ENCODE measurements around the gene MED22. TPM values are rescaled to one million over a fixed set of nuclear protein-coding genes. Genes with fewer than 3 reads are reported as not detected.

MED22 gene
- total RNA-seq, 1 experiment from 2014 or later: 60.1 TPM

DNA sequence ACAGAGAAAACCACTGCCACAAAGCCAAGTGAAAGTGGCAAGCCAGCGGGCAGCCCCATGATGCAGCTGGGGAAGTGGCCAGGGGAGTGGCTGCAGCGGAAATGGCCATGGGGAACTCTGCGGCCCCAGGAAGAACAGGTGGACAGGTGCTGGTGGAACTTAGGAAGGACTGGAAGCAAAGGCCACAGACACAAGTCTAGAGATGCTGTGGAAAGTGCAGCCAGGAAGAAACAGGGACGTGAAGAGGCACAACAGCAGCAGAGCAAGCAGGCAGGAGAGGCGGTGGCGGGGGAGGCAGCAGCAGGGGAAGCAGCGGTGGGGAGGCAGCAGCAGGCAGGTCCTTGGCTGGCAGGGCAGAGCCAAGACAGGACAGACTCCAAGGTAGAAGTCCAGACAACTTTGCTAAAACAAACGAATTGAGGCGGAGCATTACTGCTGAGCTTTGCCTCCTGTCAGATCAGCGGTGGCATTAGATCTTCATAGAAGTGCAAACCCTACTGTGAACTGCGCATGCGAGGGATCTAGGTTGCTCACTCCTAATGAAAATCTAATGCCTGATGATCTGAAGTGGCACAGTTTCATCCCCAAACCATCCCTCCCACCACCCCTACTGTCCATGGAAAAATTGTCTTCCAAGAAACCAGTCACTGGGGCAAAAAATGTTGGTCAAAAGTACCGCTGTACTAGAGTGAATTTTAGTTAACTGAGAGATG lies 23.8 kb downstream of the MED22 start:
- H3K27ac Mint-ChIP-seq (ENCODE audit: unreplicated experiment): no peak overlapping the region
- TF ChIP-seq, protein P1, sequence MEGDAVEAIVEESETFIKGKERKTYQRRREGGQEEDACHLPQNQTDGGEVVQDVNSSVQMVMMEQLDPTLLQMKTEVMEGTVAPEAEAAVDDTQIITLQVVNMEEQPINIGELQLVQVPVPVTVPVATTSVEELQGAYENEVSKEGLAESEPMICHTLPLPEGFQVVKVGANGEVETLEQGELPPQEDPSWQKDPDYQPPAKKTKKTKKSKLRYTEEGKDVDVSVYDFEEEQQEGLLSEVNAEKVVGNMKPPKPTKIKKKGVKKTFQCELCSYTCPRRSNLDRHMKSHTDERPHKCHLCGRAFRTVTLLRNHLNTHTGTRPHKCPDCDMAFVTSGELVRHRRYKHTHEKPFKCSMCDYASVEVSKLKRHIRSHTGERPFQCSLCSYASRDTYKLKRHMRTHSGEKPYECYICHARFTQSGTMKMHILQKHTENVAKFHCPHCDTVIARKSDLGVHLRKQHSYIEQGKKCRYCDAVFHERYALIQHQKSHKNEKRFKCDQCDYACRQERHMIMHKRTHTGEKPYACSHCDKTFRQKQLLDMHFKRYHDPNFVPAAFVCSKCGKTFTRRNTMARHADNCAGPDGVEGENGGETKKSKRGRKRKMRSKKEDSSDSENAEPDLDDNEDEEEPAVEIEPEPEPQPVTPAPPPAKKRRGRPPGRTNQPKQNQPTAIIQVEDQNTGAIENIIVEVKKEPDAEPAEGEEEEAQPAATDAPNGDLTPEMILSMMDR (IDR thresholded peaks at IDR 0.05; ENCODE audit: insufficient read depth in 1 of 2, low read depth in 1 of 2, low read length in 1 of 2, severe bottlenecking in 1 of 2, unreplicated experiment in 1 of 2): no peak
- H3K9me3 Mint-ChIP-seq (ENCODE audit: unreplicated experiment): peaks cover 10% of the 10 kb centered on the region
- H3K36me3 ChIP-seq (ENCODE audit: control insufficient read depth, insufficient read depth, low read length): no peaks in the 10 kb centered on the region
- no peaks in the 10 kb centered on the region for H3K4me1 ChIP-seq
- POLR2A ChIA-PET: no interaction called here
- H3K27me3 ChIP-seq (replicated peaks; ENCODE audit: control insufficient read depth, insufficient read depth, low read length): no peaks in the 10 kb centered on the region
- peaks cover 13% of the 10 kb centered on the region for H3K36me3 Mint-ChIP-seq (ENCODE audit: insufficient read depth, unreplicated experiment)
- H3K9me3 ChIP-seq: peaks cover 12% of the 10 kb centered on the region; the same call in 1 of the 2 replicates
- CTCF ChIA-PET: no interaction called here
- H3K4me3 ChIP-seq (ENCODE audit: low read depth, low read length): no peak overlapping the region
- no peaks in the 10 kb centered on the region for H3K4me1 Mint-ChIP-seq (ENCODE audit: low read depth, unreplicated experiment)
- no peak for DNase-seq
- no TSS peak for BruUV-seq (replicated peaks)
- no peaks in the 10 kb centered on the region for H3K27me3 Mint-ChIP-seq (ENCODE audit: insufficient read depth, unreplicated experiment)
- intact Hi-C loops (cut with micrococcal nuclease; ENCODE audit: unreplicated experiment): no loop called here
- H3K4me3 Mint-ChIP-seq (ENCODE audit: unreplicated experiment): no peak overlapping the region

DNA sequence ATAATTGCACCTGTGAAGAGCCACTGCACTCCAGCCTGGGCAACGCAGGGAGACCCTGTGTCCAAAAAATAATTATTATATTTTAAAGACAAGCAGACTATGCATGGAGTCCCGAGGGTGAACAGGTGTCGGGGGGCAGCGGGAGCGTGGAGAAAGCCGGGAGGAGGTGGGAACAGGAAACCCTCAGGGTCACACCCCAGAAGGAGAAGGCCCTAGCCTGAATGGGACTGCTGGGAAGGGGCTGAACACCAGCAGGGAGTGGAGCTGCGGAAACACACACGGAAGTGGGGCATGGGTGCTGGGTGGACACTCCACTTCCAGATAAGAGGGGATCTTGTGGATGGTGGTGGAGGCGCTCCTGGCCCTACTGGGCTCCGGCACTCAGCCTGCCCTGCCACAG lies 24.7 kb downstream of the MED22 start:
- Mint-ChIP-seq H3K27me3 (ENCODE audit: insufficient read depth, unreplicated experiment) (no peaks in the 10 kb centered on the region), H3K36me3 (ENCODE audit: insufficient read depth, unreplicated experiment) (peaks cover 4% of the 10 kb centered on the region), H3K9me3 (ENCODE audit: unreplicated experiment) (peaks cover 10% of the 10 kb centered on the region), H3K4me1 (ENCODE audit: low read depth, unreplicated experiment) (no peaks in the 10 kb centered on the region), H3K4me3 (ENCODE audit: unreplicated experiment) (no peak overlapping the region), H3K27ac (ENCODE audit: unreplicated experiment) (no peak overlapping the region)
- TF ChIP-seq, protein P1 (IDR thresholded peaks at IDR 0.05; ENCODE audit: insufficient read depth in 1 of 2, low read depth in 1 of 2, low read length in 1 of 2, severe bottlenecking in 1 of 2, unreplicated experiment in 1 of 2): no peak
- BruUV-seq (replicated peaks): no TSS peak
- Histone ChIP-seq H3K27me3 (replicated peaks; ENCODE audit: control insufficient read depth, insufficient read depth, low read length) (no peaks in the 10 kb centered on the region), H3K36me3 (ENCODE audit: control insufficient read depth, insufficient read depth, low read length) (no peaks in the 10 kb centered on the region), H3K4me1 (no peaks in the 10 kb centered on the region), H3K9me3 (peaks cover 12% of the 10 kb centered on the region; the same call in 1 of the 2 replicates), H3K4me3 (ENCODE audit: low read depth, low read length) (no peak overlapping the region)
- ChIA-PET CTCF (no interaction called here), POLR2A (no interaction called here)
- DNase-seq: no peak
- intact Hi-C loops (cut with micrococcal nuclease; ENCODE audit: unreplicated experiment): no loop called here

DNA sequence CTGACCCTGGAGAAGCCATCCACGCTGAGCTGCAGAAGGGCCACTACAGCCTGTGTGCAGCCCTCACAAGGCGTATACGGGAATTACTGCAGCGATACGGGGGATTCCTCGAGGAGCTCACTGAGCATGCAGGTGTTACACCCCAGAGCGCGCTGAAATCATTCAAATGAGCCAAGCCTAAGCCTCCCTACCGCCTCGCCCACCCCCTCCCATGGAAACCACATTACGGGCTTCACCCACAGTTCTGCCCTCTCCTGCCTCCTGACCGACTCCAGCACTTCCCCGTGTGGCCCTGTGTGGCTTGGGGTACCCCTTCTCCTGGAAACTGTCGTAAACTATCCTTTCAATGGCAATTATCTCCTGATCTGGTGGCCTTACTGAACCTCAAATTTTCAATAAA lies 25.2 kb downstream of the MED22 start:
- intact Hi-C loops (cut with micrococcal nuclease; ENCODE audit: unreplicated experiment): no loop called here

More for the DNA sequence above, 25.2 kb downstream of the MED22 start:
- H3K4me1 ChIP-seq: no peaks in the 10 kb centered on the region
- Mint-ChIP-seq H3K9me3 (ENCODE audit: unreplicated experiment) (peaks cover 10% of the 10 kb centered on the region), H3K36me3 (ENCODE audit: insufficient read depth, unreplicated experiment) (no peaks in the 10 kb centered on the region), H3K4me3 (ENCODE audit: unreplicated experiment) (no peak overlapping the region), H3K27me3 (ENCODE audit: insufficient read depth, unreplicated experiment) (no peaks in the 10 kb centered on the region), H3K27ac (ENCODE audit: unreplicated experiment) (no peak overlapping the region), H3K4me1 (ENCODE audit: low read depth, unreplicated experiment) (no peaks in the 10 kb centered on the region)
- peaks cover 12% of the 10 kb centered on the region; the same call in 1 of the 2 replicates for H3K9me3 ChIP-seq
- CTCF ChIA-PET: no interaction called here
- DNase-seq: no peak
- no peaks in the 10 kb centered on the region for H3K27me3 ChIP-seq (replicated peaks; ENCODE audit: control insufficient read depth, insufficient read depth, low read length)
- BruUV-seq (replicated peaks): no TSS peak
- H3K4me3 ChIP-seq (ENCODE audit: low read depth, low read length): no peak overlapping the region
- TF ChIP-seq, protein P1 (IDR thresholded peaks at IDR 0.05; ENCODE audit: insufficient read depth in 1 of 2, low read depth in 1 of 2, low read length in 1 of 2, severe bottlenecking in 1 of 2, unreplicated experiment in 1 of 2): no peak
- POLR2A ChIA-PET: no interaction called here
- no peaks in the 10 kb centered on the region for H3K36me3 ChIP-seq (ENCODE audit: control insufficient read depth, insufficient read depth, low read length)
